H1 (cell line): Measurements from ENCODE around the gene MGAT5. TPM values are rescaled to one million over a fixed set of nuclear protein-coding genes. Genes with fewer than 3 reads are reported as not detected.

Experiments
- CTCF ChIA-PET: fragments of 300-600 bp; sonication (Branson Sonifier 250); formaldehyde crosslinking; loops from one replicate; lab custom pipeline; 2021; ENCODE audit not compliant: partially characterized antibody; lab: Charles Lee
- POLR2A ChIA-PET: fragments of 300-600 bp; sonication (Branson Sonifier 250); formaldehyde crosslinking; loops from one replicate; lab custom pipeline; 2021; ENCODE audit warnings: inconsistent platforms; ENCODE audit not compliant: partially characterized antibody; lab: Charles Lee
- DNase-seq, 2 experiments: peaks; one replicate each; pipeline versions ENCODE4 v3.0.0 to v3.0.0-alpha.2; 2010 to 2022; ENCODE audit warnings: low spot score in 2 of 2, low read depth in 1 of 2, mixed read lengths in 1 of 2
- FAIRE-seq: peaks from 2 replicates; lab custom pipeline; 2011; peaks lifted over from hg19 to GRCh38; lab: Jason Lieb, UNC
- H2AFZ ChIP-seq: 2 replicates; pipeline ENCODE4 v1.8.1; 2012; ENCODE audit warnings: low read length, inconsistent platforms
- H2AK5ac ChIP-seq: 2 replicates; pipeline ENCODE4 v1.6.1; 2013; ENCODE audit warnings: low read depth, low read length
- H2BK120ac ChIP-seq: replicated peaks from 2 replicates; pipeline ENCODE3; 2013; ENCODE audit warnings: low read depth, low read length, inconsistent platforms
- H2BK12ac ChIP-seq: 2 replicates; pipeline ENCODE4 v1.6.1; 2013; ENCODE audit warnings: low read depth, low read length
- H2BK15ac ChIP-seq: 2 replicates; pipeline ENCODE4 v1.6.1; 2013; ENCODE audit warnings: low read length
- H2BK20ac ChIP-seq: 2 replicates; pipeline ENCODE4 v1.6.1; 2013; ENCODE audit warnings: low read length
- H2BK5ac ChIP-seq: 2 replicates; pipeline ENCODE4 v1.6.1; 2013; ENCODE audit warnings: low read depth, low read length
- H3K14ac ChIP-seq: 2 replicates; pipeline ENCODE4 v1.6.1; 2013; ENCODE audit warnings: inconsistent platforms; ENCODE audit not compliant: insufficient read length
- H3K18ac ChIP-seq: 2 replicates; pipeline ENCODE4 v1.6.1; 2013; ENCODE audit warnings: low read length; ENCODE audit errors: extremely low read depth
- H3K23ac ChIP-seq: 2 replicates; pipeline ENCODE4 v1.6.1; 2013; ENCODE audit warnings: inconsistent platforms; ENCODE audit not compliant: insufficient read length
- H3K23me2 ChIP-seq: 2 replicates; pipeline ENCODE4 v1.6.1; 2013; ENCODE audit warnings: low read depth, low read length
- H3K27ac ChIP-seq: 2 replicates; pipeline ENCODE4 v1.6.1; 2011; ENCODE audit warnings: low read depth, low read length, inconsistent platforms
- H3K27me3 ChIP-seq, 4 experiments: replicated peaks in 1 of 4; 1 replicate in 1 of 4; 2 replicates in 3 of 4; pipeline versions ENCODE4 v1.6.1 to v1.8.1; 2011 to 2013; ENCODE audit warnings: low read length in 3 of 4, mild to moderate bottlenecking in 3 of 4, inconsistent platforms in 2 of 4, mixed read lengths in 2 of 4, moderate library complexity in 1 of 4; ENCODE audit not compliant: control insufficient read depth in 3 of 4, insufficient read depth in 3 of 4; ENCODE audit errors: extremely low read depth in 1 of 4
- H3K36me3 ChIP-seq, 4 experiments: 2 replicates each; pipeline versions ENCODE4 v1.6.1 to v1.8.1; 2011 to 2013; ENCODE audit warnings: mild to moderate bottlenecking in 4 of 4, low read length in 3 of 4, moderate library complexity in 2 of 4, control low read depth in 1 of 4, inconsistent platforms in 1 of 4; ENCODE audit not compliant: insufficient read depth in 4 of 4, control insufficient read depth in 2 of 4
- H3K4ac ChIP-seq: replicated peaks from 2 replicates; pipeline ENCODE3; 2013; ENCODE audit warnings: low read length, low read depth, mixed read lengths, inconsistent platforms; ENCODE audit not compliant: insufficient read length
- H3K4me1 ChIP-seq, 4 experiments: replicated peaks in 1 of 4; 1 replicate in 1 of 4; 2 replicates in 3 of 4; pipeline versions ENCODE4 v1.6.1 to v1.8.1; 2011 to 2013; ENCODE audit warnings: low read length in 3 of 4, inconsistent platforms in 2 of 4, mixed read lengths in 1 of 4; ENCODE audit not compliant: insufficient read depth in 4 of 4, control insufficient read depth in 3 of 4
- H3K4me2 ChIP-seq, 2 experiments: 2 replicates each; pipeline versions ENCODE4 v1.6.1 to v1.8.1; 2011 to 2013; ENCODE audit warnings: low read depth in 2 of 2, low read length in 2 of 2, control low read depth in 1 of 2, inconsistent platforms in 1 of 2, mild to moderate bottlenecking in 1 of 2; ENCODE audit not compliant: insufficient read depth in 1 of 2
- H3K4me3 ChIP-seq, 4 experiments: fragments of 200-600, 300-600 bp in 1 of 4; sonication (generic), shearing (Covaris generic), sonication (Bioruptor Twin) in 1 of 4; 2 replicates each; pipeline versions ENCODE4 v1.5.1 to v1.8.1; 2011 to 2016; ENCODE audit warnings: low read length in 4 of 4, low read depth in 3 of 4, control low read depth in 2 of 4, inconsistent platforms in 2 of 4, mild to moderate bottlenecking in 2 of 4, mixed read lengths in 1 of 4, moderate library complexity in 1 of 4; ENCODE audit not compliant: insufficient read depth in 2 of 4; ENCODE audit errors: extremely low read depth in 1 of 4
- H3K56ac ChIP-seq: replicated peaks from 2 replicates; pipeline ENCODE3; 2013; ENCODE audit warnings: low read depth, mild to moderate bottlenecking, mixed read lengths, low read length, inconsistent platforms; ENCODE audit not compliant: insufficient read length
- H3K79me1 ChIP-seq: 2 replicates; pipeline ENCODE4 v1.6.1; 2013; ENCODE audit warnings: low read depth, low read length, control low read depth
- H3K79me2 ChIP-seq, 2 experiments: 2 replicates each; pipeline versions ENCODE4 v1.6.1 to v1.8.1; 2012 to 2013; ENCODE audit warnings: low read length in 2 of 2, mild to moderate bottlenecking in 2 of 2, inconsistent platforms in 1 of 2; ENCODE audit not compliant: insufficient read depth in 2 of 2, control insufficient read depth in 1 of 2
- H3K9ac ChIP-seq, 4 experiments: replicated peaks in 1 of 4; 1 replicate in 1 of 4; 2 replicates in 3 of 4; pipeline versions ENCODE4 v1.6.1 to v1.8.1; 2011 to 2013; ENCODE audit warnings: low read depth in 3 of 4, low read length in 3 of 4, control low read depth in 2 of 4, mild to moderate bottlenecking in 2 of 4, moderate library complexity in 2 of 4, inconsistent platforms in 1 of 4; ENCODE audit errors: extremely low read depth in 1 of 4
- H3K9me3 ChIP-seq, 2 experiments: 2 replicates each; pipeline versions ENCODE4 v1.6.1 to v1.8.1; 2012 to 2013; ENCODE audit warnings: mild to moderate bottlenecking in 2 of 2, moderate library complexity in 2 of 2, control low read depth in 1 of 2, inconsistent platforms in 1 of 2, low read depth in 1 of 2, low read length in 1 of 2, mixed read lengths in 1 of 2; ENCODE audit not compliant: insufficient read depth in 2 of 2
- H4K20me1 ChIP-seq, 2 experiments: replicated peaks in 1 of 2; 2 replicates each; pipeline versions ENCODE3 to v1.8.1; 2011 to 2013; ENCODE audit warnings: inconsistent platforms in 2 of 2, low read length in 2 of 2, mild to moderate bottlenecking in 1 of 2; ENCODE audit not compliant: insufficient read depth in 2 of 2, control insufficient read depth in 1 of 2
- H4K5ac ChIP-seq: 2 replicates; pipeline ENCODE4 v1.6.1; 2013; ENCODE audit warnings: low read length, low read depth, mixed read lengths, inconsistent platforms; ENCODE audit not compliant: insufficient read length
- H4K8ac ChIP-seq: 2 replicates; pipeline ENCODE4 v1.8.0; 2013; ENCODE audit warnings: mild to moderate bottlenecking, moderate library complexity, low read length, inconsistent platforms; ENCODE audit not compliant: insufficient read depth; ENCODE audit errors: extremely low read depth
- H4K91ac ChIP-seq: replicated peaks from 2 replicates; pipeline ENCODE3; 2013; ENCODE audit warnings: low read length, mixed read lengths, inconsistent platforms; ENCODE audit not compliant: insufficient read length
- EGR1 ChIP-seq: IDR thresholded peaks from 2 replicates; pipeline ENCODE4 v1.6.1; 2011; ENCODE audit warnings: low read depth, low read length, borderline replicate concordance
- KDM4A ChIP-seq: IDR thresholded peaks from one replicate; pipeline ENCODE4 v1.7.1; 2012; ENCODE audit warnings: low read depth, mild to moderate bottlenecking, moderate library complexity, low read length, inconsistent platforms; ENCODE audit not compliant: severe bottlenecking
- SAP30 ChIP-seq: fragments of 300-600 bp; sonication (generic); IDR thresholded peaks from 2 replicates; pipeline ENCODE4 v1.7.1; 2012; ENCODE audit warnings: low read length, moderate library complexity, mild to moderate bottlenecking, inconsistent platforms; ENCODE audit not compliant: insufficient read depth, insufficient replicate concordance
- TEAD4 ChIP-seq: IDR thresholded peaks from 2 replicates; pipeline ENCODE4 v1.6.1; 2012; ENCODE audit warnings: low read depth, low read length, inconsistent platforms, mixed read lengths
- WGBS, 2 experiments: shearing (Covaris generic) in 1 of 2; methylation state at CpG; one replicate each; pipeline versions ENCODE4 v1.1.6 to v1.1.7; 2013 to 2015; ENCODE audit warnings: low lambda C conversion rate in 2 of 2, mixed read lengths in 2 of 2, inconsistent platforms in 1 of 2, low coverage in 1 of 2, missing lambda C conversion rate in 1 of 2; ENCODE audit not compliant: insufficient replicate concordance in 2 of 2, insufficient coverage in 1 of 2, insufficient read length in 1 of 2; ENCODE audit errors: extremely low coverage in 1 of 2, missing lambda C conversion rate in 1 of 2; 5-methylcytosine and 5-hydroxymethylcytosine counted together
- polyA plus RNA-seq, 7 experiments: library from polyadenylated mRNA; depleted of rRNA in 3 of 7; stranded (reverse) in 5 of 7; unstranded in 2 of 7; fragments of >200 nt in 5 of 7; fragments of 200-250 nt in 2 of 7; gene quantifications; 1 replicate in 5 of 7; 2 replicates in 1 of 7; 4 replicates in 1 of 7; pipeline versions ENCODE4 v1.2.1 to v1.2.3, GENCODE V29; 2011 to 2013; ENCODE audit warnings: missing spikeins in 2 of 7, mixed read lengths in 2 of 7
- total RNA-seq: library from RNA; stranded (reverse); fragmentation: NEBNext Ultra II Directional; extraction: Animal tissue kit (Norgen Biotek cat#: 25700); gene quantifications from 2 replicates; pipeline ENCODE4 v1.2.1, GENCODE V29; 2021

Gene MGAT5
- total and polyA plus RNA-seq, 2 of the 8 experiments (the other 6 are each of a cell fraction or from before 2014, with no cell fraction given) = 11.2 to 49.2 TPM

DNA sequence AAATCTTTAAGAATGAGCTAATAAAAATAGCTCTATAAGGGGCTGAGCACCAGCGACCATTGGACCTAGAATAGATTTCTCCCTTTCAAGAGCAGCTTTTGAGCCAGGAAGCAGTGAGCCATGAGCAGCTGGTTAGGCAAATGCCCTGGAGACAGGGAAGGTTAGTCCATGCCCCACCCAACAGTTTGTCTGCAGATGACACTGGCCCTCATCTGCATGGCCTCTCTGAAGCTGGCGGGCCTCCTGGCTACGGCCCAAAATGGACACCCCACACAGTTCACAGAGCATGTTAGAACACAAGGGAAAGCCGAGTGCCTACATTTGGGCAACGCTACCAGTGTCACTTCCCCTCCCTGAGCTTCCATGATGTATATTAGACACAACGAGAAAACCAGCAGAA is 201.1 kb downstream of the MGAT5 start:
- WGBS, 2 experiments = 87% methylated on average over 6 of the region's 6 CpGs; no CpG with 5 or more reads in 1 of the 2 experiments

More for the DNA sequence above, 201.1 kb downstream of the MGAT5 start:
- Histone ChIP-seq H3K9ac (no peak overlapping the region), H3K18ac (no peak overlapping the region), H3K14ac (no peak overlapping the region), H2BK5ac (no peak overlapping the region), H3K56ac (no peak overlapping the region), H3K23me2 (no peaks in the 10 kb centered on the region), H4K5ac (no peak overlapping the region), H4K8ac (no peak overlapping the region), H2AFZ (no peak overlapping the region), H3K27ac (no peak overlapping the region), H2BK12ac (no peak overlapping the region), H3K79me1 (no peaks in the 10 kb centered on the region), H2AK5ac (no peak overlapping the region), H2BK20ac (no peak overlapping the region), H3K27me3 (no peaks in the 10 kb centered on the region), H4K91ac (no peak overlapping the region), H3K36me3 (no peaks in the 10 kb centered on the region; a peak in 2 of 8 replicates), H2BK120ac (no peak overlapping the region), H3K23ac (no peak overlapping the region), H3K4me1 (no peaks in the 10 kb centered on the region; a peak in 2 of 7 replicates), H3K4me3 (no peak overlapping the region), H3K4me2 (no peak overlapping the region), H2BK15ac (no peak overlapping the region), H3K4ac (no peak overlapping the region), H3K79me2 (no peaks in the 10 kb centered on the region), H3K9me3 (no peaks in the 10 kb centered on the region), H4K20me1 (no peaks in the 10 kb centered on the region)
- DNase-seq (no peak), FAIRE-seq (no peak)
- TF ChIP-seq KDM4A (no peak), EGR1 (no peak), TEAD4 (no peak), SAP30 (no peak)
- POLR2A ChIA-PET = no interaction called here
- CTCF ChIA-PET = interaction anchor here (0.9 to 5.7 kb wide), 7 partner anchors 9 to 1255 kb away, joined by 3 to 34 read pairs (median 5); no protein-coding TSS in a partner anchor
